GM19099 (cell line): Measurements from ENCODE around the gene DDX60.

Source experiments
- POLR2A ChIP-seq: IDR thresholded peaks from 3 replicates; pipeline ENCODE4 v1.6.1; 2011; ENCODE audit warnings: low read depth; ENCODE audit not compliant: insufficient read length; ENCODE audit errors: extremely low read depth

DDX60 gene

GRCh38 chr4:168319486-168320019 is 1.0 kb upstream of the DDX60 start:
- no peak for TF ChIP-seq POLR2A

- peak; percentile 20 for TF ChIP-seq POLR2A
These were observed 931 bp downstream of the DDX60 start for GRCh38 chr4:168317621-168318020.

- TF ChIP-seq POLR2A, result no peak
These were observed 8.8 kb downstream of the DDX60 start for GRCh38 chr4:168309781-168310180.

- no peak for TF ChIP-seq POLR2A
These were observed 9.6 kb downstream of the DDX60 start for GRCh38 chr4:168308912-168309311.

DNA sequence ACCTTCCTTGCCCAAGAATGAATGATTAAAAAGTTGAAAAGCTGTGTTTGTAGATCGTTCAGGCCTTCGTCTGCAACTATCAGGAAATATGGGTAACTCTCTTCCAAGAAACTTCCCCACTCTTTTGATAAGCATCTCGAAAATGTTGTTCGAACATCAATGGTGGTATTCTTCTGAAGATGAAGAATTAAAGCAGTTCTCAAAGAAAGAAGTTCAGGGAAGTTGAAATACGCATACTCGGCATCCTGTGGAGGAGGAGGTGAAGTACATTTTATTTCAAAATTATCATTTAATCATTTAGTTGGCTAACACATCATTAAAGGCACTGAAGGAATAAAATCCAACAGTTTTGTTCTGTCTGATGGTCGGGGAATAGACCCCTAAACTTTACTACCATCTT is 12.1 kb downstream of the DDX60 start:
- TF ChIP-seq POLR2A, result no peak

DNA sequence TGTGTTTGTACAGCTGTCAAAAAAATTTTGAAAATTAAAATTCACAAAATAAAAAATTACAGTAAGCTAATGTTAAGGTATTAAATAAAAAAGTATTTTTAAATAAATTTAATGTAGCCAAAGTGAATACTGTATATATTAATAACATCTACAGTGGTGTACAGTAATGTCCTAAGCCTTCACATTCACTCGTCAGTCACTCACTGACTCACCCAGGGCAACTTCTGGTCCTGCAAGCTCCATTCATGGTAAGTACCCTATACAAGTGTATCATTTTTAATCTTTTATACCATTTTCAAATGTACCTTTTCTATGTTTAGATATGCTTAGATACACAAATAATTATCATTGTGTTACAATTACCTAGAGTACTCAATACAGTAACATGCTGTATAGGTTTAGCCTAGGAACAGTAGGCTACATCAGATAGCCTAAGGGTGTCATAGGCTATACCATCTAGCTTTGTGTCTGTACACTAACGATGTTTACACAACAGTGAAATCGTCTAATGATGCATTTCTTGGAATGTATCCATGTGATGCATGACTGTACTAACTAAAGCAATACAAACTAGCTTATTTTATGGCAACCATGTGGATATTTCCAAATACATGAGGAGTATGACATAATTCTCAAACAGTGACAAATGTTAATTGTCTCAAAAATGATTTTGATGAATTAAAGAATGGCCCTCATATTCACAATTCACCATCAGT is 13.7 kb downstream of the DDX60 start:
- no peak for TF ChIP-seq POLR2A

DNA sequence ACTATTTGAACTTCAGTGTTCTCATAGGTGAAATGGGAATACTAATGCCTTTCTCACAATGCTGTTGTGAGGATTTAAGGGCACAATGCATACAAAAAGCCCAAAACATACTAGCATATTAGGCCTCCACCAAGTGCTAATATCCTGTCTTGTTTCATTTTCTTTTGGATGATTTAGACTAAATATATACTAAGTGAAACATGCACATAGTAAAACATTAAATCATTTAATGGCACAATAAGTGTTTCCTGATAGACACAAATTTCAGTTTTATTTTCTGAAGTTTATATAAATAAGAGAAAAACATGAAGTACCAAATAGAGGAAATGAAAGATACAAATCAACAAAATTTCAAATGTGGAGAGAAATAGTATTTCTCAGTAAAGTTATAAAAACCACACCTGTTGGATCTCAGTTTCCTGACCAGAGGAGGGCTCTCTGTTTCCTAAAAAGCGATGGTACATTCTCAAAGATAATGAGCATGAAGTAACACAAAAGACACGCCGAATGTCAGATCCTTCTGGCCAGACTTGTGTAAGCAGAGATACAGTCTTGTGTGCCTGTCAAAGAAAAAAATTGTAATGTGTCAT is 25.1 kb downstream of the DDX60 start:
- no peak for TF ChIP-seq POLR2A

GRCh38 chr4:168291242-168291641 is 27.3 kb downstream of the DDX60 start:
- TF ChIP-seq POLR2A, result no peak

DNA sequence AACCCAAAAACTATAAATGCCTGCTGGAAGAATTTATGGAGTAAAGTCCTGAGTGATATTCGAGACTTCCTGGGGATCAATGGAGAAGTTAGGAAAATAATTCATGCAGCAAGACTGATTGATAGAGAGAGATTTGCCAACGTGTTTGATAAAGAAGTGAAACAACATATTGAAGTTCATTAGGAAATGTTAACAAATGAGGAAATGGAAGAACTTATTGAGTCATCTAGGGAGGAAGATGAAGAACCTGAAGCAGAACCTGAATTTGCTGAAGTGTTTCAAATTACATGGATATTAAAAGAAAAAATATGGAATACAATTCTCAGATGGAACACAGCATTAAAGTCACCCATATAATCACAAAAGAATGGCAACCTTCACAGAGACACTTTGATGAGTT is 39.0 kb downstream of the DDX60 start:
- no peak for TF ChIP-seq POLR2A

DNA sequence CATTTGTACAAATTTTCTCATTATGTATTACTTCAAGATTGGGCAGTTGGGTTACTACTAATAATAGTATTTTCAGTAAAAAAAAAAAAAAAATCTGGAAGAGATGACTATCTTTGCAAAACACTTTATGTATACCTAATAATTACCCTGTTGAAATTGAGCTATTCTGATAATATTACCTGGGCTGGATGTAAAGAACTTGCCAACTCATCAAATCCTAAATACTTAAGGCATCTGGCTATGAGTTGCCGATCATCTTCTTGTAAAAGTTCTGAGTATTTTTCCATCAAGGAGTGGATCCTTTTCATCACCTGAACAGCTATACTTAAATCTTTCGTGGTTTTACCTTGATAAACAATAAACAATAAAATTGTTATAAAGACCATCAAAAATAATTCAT is 42.7 kb downstream of the DDX60 start:
- TF ChIP-seq POLR2A, result no peak

GRCh38 chr4:168274871-168275270 is 43.7 kb downstream of the DDX60 start:
- no peak for TF ChIP-seq POLR2A

GRCh38 chr4:168273838-168274237 is 44.7 kb downstream of the DDX60 start:
- TF ChIP-seq POLR2A, result no peak

DNA sequence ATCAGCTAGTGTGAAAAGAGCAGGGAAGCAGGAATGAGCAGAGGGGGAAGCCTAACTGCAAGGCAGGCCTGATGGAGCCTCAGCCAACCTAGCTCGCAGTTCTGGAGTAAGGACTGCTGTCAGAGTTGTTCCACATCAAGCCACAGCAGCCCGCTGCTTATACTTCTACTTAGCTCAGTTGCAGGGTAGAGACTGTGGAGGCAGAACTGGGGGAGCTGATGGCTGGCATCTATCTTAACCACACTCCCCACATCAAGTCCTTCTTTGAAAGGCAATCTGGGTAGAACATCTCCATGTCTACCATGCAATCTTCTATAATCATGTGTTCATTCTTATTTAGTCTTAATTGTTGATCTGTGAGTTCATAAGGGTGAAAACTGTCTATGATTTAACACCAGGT is 46.1 kb downstream of the DDX60 start:
- TF ChIP-seq POLR2A, result no peak

GRCh38 chr4:168269896-168270295 is 48.7 kb downstream of the DDX60 start:
- TF ChIP-seq POLR2A, result no peak

DNA sequence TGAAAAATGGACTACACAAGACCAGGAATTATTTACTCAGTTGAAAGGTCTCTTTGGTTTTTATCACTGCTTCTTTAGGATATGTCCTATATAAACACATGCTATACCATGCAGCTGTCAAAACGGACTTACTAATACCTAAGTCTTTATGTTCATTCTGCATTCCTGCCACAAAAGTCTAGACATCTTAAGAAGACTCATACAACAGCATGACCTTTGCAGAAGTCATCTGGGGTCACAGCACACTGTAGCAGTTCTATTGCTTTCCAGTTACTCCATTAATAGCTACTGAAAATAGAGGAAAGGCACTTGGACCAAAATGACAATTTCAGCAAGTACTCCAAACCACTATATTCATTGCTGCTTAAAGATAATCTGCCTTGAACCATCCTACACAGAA is 53.2 kb downstream of the DDX60 start:
- TF ChIP-seq POLR2A, result no peak

GRCh38 chr4:168264903-168265302 is 53.6 kb downstream of the DDX60 start:
- no peak for TF ChIP-seq POLR2A

DNA sequence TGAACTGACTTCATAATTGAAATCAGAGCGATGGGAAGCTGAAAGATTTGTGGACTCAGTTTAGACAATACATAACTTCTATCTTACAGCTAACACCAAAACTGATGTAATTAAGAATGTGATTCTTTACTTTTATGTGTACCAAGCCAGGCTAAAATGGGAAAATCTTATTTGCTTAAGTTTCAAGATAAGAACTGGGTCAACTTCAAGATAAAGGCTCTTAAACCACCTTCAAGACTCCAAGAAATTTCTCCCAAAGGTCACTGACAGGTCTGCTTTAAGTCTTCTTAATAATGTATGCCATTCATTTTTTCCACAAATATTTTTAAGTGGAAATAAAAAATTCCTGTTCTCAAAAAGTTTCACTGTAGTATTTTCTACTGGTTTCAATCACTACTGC is 55.5 kb downstream of the DDX60 start:
- TF ChIP-seq POLR2A, result no peak

DNA sequence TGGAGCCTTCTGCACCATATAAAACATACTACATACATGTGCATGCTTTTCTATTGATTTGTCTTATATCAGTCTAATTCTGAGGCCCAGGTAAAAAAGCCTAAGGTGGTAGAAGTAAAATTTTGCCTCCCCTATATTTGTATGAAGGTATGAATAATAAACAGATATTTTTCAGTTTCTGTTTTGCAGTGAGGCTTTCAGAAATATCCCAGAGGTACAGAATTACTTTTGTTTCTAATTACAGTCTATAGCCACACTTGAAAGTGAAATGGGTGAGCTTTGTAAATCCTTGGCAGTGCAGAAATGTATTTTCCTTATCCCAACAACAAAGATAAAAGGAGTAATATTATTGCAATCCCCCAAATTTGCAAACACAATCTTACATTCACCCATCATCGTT is 59.5 kb downstream of the DDX60 start:
- no peak for TF ChIP-seq POLR2A

DNA sequence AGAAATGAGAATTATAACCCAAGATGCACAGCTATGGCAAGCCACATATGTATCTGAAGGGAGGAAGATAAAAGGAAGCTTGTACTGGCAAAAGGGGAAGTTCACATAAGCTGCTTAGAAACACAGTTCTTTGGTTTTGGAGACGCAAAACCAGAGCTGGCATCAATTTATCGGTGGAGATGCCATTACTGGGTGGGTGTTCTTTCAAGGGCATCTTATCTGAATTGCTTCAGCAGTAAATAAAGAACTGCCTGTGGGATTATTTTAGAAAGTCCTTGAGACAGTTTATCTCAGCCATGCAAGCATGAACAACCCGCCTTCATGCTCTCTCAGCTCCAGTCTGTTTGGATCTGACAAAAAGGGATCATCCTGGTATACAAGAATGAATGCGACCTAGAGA is 60.8 kb downstream of the DDX60 start:
- no peak for TF ChIP-seq POLR2A
